HG03108 (cell line): Measurements from ENCODE around the gene PPFIA1.

ENCODE experiments used
- ATAC-seq: cut with Tn5 transposase; IDR thresholded peaks from one replicate; pipeline ENCODE4 v1.9.1; 2021; ENCODE audit warnings: moderate library complexity; ENCODE audit not compliant: unreplicated experiment

Gene PPFIA1

DNA sequence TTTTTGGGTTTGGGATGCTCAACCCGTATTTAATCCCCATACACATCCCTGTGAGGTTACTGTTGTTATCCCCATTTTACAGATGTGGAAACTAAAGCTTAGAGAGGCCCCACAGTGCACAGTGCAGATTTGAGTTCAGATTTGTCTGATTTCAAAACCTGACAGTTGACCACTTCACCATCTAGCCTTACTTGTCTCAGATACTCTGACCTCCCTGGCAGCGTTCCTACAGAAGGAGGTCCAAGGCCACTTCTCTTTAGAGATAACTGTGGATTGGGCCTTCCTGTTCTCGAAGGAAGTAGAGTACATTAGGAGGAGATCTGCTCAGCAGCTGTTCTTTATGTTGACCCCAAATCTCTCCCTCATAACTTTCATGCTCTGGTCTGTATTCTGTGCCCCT is 81.2 kb downstream of the PPFIA1 start:
- ATAC-seq: no peak

GRCh38 chr11:70352100-70352499 is 81.6 kb downstream of the PPFIA1 start:
- no peak for ATAC-seq

DNA sequence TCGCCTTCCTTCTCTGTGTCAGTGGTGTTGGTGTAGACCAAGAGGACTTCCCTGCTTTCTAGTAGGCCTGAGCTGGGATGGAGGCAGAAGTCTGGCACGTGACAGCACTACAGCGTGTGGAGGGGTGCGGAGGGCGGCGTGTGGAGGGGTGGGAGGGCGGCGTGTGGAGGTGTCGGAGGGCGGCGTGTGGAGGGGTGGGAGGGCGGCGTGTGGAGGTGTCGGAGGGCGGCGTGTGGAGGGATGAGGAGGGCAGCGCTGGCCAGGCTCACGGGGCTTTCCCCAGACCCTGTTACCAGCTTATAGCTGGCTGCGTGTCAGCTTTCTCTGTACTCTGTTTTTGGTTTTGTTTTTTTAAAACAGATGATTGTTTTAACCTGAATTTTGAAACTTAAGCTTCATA is 82.1 kb downstream of the PPFIA1 start:
- no peak for ATAC-seq

GRCh38 chr11:70353329-70353728 is 82.8 kb downstream of the PPFIA1 start:
- no peak for ATAC-seq

GRCh38 chr11:70353900-70354568 is 83.5 kb downstream of the PPFIA1 start:
- no peak for ATAC-seq

DNA sequence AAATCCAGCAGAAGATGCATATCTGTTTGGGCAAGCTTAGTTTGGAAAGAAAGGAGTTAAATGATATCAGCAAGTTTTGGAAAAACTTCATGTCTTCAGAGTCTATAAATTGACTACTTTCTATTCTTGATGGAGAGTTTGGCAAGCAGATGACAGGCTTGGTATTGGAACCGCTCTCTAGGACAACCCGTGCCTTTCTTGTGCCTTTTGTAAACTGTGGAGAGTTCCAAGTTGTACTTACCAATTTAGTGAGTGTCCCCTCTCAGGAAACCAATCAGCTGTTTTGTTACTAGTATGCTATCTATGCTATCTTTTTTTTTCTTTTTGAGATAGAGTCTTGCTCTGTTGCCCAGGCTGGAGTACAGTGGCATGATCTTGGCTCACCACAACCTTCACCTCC is 84.1 kb downstream of the PPFIA1 start:
- ATAC-seq: no peak

DNA sequence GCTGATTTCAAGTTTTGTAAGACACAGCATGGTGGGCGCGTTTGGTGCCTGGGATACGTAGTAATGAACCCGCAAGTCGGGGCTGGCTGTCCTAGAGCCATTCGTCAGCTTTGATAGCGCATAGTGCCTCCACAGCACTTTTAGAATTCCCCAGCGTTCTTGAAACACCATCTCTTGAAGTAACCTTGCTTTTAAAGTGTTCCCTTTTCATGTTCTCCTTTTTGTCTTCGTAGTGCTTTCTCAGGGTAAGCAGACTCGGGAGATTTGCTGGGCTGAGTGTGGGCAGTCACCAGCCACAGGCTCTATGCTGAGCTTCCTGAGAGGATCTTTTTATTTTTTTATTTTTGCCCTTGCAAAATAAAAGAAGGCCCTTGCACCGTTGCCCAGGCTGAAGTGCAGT is 88.3 kb downstream of the PPFIA1 start:
- ATAC-seq: no peak

- no peak for ATAC-seq
These were observed 89.1 kb downstream of the PPFIA1 start for GRCh38 chr11:70359451-70360205.

- ATAC-seq: no peak
These were observed 89.7 kb downstream of the PPFIA1 start for GRCh38 chr11:70360211-70360610.

DNA sequence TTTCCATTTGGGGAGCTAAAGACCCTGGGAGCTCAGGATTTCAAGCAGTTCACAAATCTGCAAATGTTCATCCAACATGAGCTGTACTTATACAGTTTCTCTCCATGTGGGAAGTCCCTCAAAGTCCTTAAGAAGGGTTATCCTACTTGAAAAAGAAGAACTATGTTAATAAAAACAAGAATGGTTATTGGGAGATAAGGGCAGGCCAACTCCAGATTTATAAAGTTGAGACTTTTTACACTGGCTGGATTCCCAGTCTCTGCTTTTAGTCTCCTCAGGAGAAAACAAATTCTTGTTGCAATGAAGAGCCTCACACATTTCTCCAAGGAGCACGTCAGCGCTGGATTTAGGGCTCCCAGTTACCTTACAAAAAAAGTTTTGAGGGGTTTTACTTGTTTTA is 93.7 kb downstream of the PPFIA1 start:
- no peak for ATAC-seq

DNA sequence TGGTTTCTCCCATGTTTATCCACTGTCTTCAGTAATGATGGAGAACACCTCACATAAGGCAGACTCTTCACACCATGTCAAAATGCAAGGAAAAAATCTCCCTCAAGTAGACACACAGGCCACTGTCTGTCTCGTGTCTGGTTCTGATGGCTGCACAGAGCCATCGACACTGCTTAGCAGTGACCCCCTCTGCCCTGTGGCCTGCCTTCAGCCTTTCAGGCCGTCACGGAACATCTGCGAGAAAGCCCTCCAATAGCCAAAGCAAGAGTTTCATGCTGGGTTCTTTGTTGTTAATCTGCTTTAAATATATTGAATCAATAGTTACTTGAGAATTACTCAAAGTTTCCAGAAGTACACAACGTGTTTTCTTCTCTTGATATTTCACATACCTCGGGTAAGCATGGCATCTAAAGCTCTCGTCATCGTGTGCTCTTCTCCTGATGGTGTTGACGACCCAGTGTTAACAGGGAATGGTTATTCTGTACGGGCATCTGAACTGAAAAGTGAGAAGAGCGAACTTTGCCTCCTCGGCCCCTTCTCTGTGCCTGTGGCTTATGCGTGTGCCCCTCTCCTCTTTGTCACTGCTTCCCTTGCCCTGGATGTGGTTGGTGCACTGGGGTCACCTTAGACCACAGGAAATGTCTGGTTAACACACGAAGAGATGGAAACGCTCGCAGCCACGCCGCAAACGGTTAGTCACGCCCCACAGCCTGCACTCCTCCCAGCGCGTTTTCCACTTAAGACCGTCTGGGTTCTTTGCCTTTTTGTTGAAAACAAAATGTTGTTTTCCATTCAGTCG is 94.5 kb downstream of the PPFIA1 start:
- no peak for ATAC-seq

DNA sequence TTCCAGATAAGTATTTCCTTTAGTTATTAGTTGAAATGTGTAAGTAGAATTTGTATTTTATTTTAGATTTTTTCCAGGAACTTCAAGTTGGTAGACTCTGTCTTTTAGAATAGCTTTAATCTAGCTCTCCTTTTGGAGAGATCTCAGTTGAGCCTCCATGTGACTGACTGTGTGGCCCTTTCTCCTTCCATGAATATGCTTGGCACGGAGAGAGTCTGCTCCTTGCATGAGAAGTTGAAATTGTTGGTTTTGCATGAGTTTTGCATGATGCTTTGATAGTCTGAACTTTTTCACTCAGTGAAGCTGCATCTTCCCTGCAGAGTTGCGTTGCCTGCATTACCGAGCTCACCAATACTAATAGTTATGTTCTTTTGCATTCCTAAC is 95.0 kb downstream of the PPFIA1 start:
- no peak for ATAC-seq

GRCh38 chr11:70367071-70367470 is 96.6 kb downstream of the PPFIA1 start:
- ATAC-seq: no peak

DNA sequence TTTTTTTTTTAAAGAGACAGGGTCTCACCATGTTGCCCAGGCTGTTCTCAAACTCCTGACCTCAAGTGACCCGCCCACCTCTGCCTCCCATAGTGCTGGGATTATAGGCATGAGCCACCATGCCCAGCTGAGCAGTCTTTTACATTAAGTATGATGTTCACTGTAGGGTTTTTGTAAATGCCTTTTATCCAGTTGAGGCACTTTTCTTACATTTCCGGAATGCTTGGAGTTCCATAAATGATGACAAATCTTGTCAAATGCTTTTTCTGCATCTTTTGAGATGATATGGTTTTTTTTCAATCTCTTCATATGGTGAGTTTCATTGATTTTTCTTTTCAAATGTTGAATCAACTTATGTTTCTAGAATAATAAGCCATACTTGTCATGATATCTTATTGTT is 98.5 kb downstream of the PPFIA1 start:
- no peak for ATAC-seq

DNA sequence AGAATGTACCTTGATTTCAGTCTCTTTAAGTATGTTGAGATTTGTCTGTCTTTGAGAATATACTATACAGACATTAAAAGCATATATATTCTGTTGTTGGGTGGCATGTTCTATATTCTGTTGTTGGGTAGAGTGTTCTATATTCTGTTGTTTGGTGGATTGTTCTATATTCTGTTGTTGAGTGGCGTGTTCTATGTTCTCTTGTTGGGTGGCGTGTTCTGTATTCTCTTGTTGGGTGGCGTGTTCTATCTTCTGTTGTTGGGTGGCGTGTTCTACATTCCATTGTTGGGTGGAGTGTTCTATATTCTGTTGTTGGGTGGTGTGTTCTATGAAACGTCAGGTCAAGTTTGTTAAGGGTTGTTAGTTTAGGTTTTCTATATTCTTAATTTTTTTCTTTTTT is 100.8 kb downstream of the PPFIA1 start:
- ATAC-seq: no peak

- no peak for ATAC-seq
These were observed 101.6 kb downstream of the PPFIA1 start for GRCh38 chr11:70372076-70372475.

DNA sequence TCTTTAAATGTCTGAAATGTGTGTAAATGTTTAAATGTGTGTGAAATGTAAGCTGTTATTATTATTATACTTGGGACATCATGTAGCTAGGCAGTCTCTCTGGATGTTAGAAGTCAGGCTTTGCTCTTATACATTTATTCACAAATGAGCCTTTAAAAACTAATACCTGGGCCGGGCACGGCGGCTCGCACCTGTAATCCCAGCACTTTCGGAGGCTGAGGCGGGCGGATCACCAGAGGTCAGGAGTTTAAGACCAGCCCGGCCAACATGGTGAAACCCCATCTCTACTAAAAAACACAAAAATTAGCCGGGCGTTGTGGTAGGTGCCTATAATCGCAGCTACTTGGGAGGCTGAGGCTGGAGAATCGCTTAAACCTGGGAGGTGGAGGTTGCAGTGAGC is 106.1 kb downstream of the PPFIA1 start:
- no peak for ATAC-seq

DNA sequence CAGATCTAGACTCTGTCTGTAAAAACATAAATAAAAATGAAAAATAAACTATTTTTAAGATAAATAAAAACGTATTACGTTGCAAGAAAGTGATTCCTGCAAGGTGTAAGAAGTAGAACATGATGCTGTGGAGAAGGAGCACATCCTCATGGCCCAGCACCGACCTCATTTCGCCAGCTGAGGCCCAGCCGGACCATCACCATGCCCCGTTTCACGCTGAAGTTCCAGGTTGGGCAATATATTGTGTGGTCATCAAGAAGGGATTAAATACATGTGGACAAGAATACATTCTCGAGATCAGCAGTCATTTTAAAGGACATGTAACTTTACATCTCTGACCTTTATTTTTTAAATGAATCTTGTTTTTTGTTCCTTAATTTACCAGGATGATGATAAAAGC is 107.2 kb downstream of the PPFIA1 start:
- ATAC-seq: no peak

GRCh38 chr11:70378506-70379134 is 108.1 kb downstream of the PPFIA1 start:
- no peak for ATAC-seq

DNA sequence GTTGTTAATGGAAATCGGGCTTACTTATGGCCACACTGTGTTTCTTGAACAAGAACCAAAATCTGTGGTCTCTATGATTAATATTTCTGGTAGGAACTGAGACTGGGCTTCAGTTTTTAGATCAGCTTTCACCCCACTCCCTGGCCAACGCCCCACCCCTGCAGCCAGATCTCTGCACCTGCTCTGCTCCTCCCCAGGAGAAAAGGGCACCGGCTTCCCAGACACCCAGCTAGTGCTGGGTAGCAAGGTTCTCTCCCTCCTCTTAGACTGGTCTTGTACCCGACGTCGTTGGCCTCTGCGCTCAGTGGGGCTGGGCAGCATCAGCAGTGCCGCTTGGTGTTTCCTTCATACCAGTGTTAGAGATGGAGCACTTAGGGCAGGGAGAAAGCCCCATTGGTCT is 110.9 kb downstream of the PPFIA1 start:
- no peak for ATAC-seq
